Spleen (tissue), 11 donors: ENCODE measurements around the gene BRINP3. TPM values are rescaled to one million over a fixed set of nuclear protein-coding genes. Genes with fewer than 3 reads are reported as not detected.

Experiments
- DNase-seq: peaks from one replicate; pipeline ENCODE4 v3.0.0-alpha.2; 2020
- H3K27ac ChIP-seq, 8 donors: fragments of 200-600 bp; sonication (generic) in 7 of 8; 1 replicate in 4 of 8; 2 replicates in 4 of 8; pipeline versions ENCODE4 v1.5.0 to v1.8.0; 2016 to 2021; ENCODE audit warnings: inconsistent platforms in 4 of 8, mild to moderate bottlenecking in 4 of 8, moderate library complexity in 1 of 8
- H3K27me3 ChIP-seq, 7 donors: fragments of 200-600 bp; sonication (generic) in 6 of 7; replicated peaks in 1 of 7; 1 replicate in 4 of 7; 2 replicates in 3 of 7; pipeline versions ENCODE4 v1.5.0 to v1.8.0; 2016 to 2021; ENCODE audit warnings: inconsistent platforms in 3 of 7, mild to moderate bottlenecking in 1 of 7
- H3K36me3 ChIP-seq, 6 donors: fragments of 200-600 bp; sonication (generic) in 5 of 6; 1 replicate in 4 of 6; 2 replicates in 2 of 6; pipeline versions ENCODE4 v1.5.0 to v1.8.0; 2016 to 2021; ENCODE audit warnings: inconsistent platforms in 2 of 6
- H3K4me1 ChIP-seq, 6 donors: fragments of 200-600 bp; sonication (generic) in 5 of 6; 1 replicate in 3 of 6; 2 replicates in 3 of 6; pipeline versions ENCODE4 v1.5.0 to v1.8.0; 2016 to 2021; ENCODE audit warnings: inconsistent platforms in 3 of 6
- H3K4me3 ChIP-seq, 8 donors: fragments of 200-600 bp; sonication (generic) in 7 of 8; 1 replicate in 4 of 8; 2 replicates in 4 of 8; pipeline versions ENCODE4 v1.5.0 to v1.8.0; 2016 to 2021; ENCODE audit warnings: inconsistent platforms in 4 of 8, mild to moderate bottlenecking in 4 of 8, moderate library complexity in 2 of 8
- H3K9me3 ChIP-seq, 8 donors: fragments of 200-600 bp; sonication (generic) in 7 of 8; 1 replicate in 4 of 8; 2 replicates in 4 of 8; pipeline versions ENCODE4 v1.5.0 to v1.8.0; 2016 to 2021; ENCODE audit warnings: inconsistent platforms in 4 of 8
- POLR2A ChIP-seq, 3 donors: fragments of 450-650 bp; IDR thresholded peaks; one replicate each; pipeline ENCODE4 v1.5.1; 2017; ENCODE audit warnings: antibody characterized with exemption in 3 of 3, mild to moderate bottlenecking in 1 of 3
- POLR2AphosphoS5 ChIP-seq, 3 donors: sonication (generic); formaldehyde crosslinking; IDR thresholded peaks; one replicate each; pipeline ENCODE4 v1.5.1; 2017; ENCODE audit warnings: antibody characterized with exemption in 3 of 3
- WGBS, 5 donors: extraction: QIAGEN DNeasy Blood & Tissue Kit in 3 of 5; methylation state at CpG; one replicate each; pipeline versions ENCODE4 v1.1.5 to v1.1.7; 2013 to 2018; 5-methylcytosine and 5-hydroxymethylcytosine counted together
- intact Hi-C: fragments of 100-400 bp; cut with DNase I; formaldehyde crosslinking; loops from one replicate; pipeline ENCODE4 v1.15.0; 2023; ENCODE audit warnings: low total_unique reads
- polyA plus RNA-seq, 3 donors: library from polyadenylated mRNA; stranded (reverse); fragments of 200-250 nt; gene quantifications; one replicate each; pipeline ENCODE4 v1.2.1, GENCODE V29; 2013
- total RNA-seq, 7 donors: library from RNA; depleted of rRNA in 3 of 7; stranded (reverse); fragments of >200 nt in 3 of 7; fragmentation: NEBNext Ultra II Directional in 4 of 7; extraction: Animal tissue kit (Norgen Biotek cat#: 25700) in 4 of 7; gene quantifications; one replicate each; pipeline versions ENCODE4 v1.1.0 to v1.2.1, GENCODE V29; 2016 to 2021
- TF ChIP-seq, protein P1 (sequence below), 11 experiments: fragments of 200-600 bp in 7 of 11; fragments of 450-650 bp in 4 of 11; sonication (generic) in 4 of 11; IDR thresholded peaks in 8 of 11; conservative IDR thresholded peaks in 3 of 11; 1 replicate in 7 of 11; 2 replicates in 4 of 11; pipeline versions ENCODE4 v1.4.0 to v1.8.0; 2016 to 2021; ENCODE audit warnings: antibody characterized with exemption in 11 of 11, inconsistent platforms in 4 of 11, mild to moderate bottlenecking in 1 of 11
- donor health status: healthy with polysubstance abuse.
- donor health status: DM: no; HTN: no; CAD: no; lungs with moderate emphysema.
- donor health status: DM: no; HTN: no; CAD: no.
- donor health status: Bipolar disorder and iron deficiency.
- donor health status: healthy.
- donor health status: DM: no; HTN: no; CAD: no.
- donor health status: DM: yes; HTN: yes; CAD: no.

The BRINP3 gene
- total and polyA plus RNA-seq, 10 donors = not detected

DNA sequence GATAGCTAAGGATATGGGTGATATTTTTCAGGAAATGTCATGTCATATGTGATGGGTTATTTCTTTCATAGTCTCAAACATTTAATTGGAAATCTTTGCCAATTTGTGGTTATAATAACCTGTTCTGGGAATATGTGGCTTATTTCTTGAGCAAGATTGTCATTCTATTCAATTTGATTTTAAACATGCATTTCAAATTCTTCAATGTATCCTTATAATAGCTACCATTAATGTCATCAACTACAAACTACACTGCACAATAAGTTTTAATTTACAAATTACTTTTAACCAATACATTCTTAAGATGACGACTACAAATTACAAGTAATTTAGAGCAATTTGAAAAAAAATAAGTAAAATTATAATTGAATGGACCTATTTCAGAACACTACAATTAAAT is 164.9 kb downstream of the BRINP3 start:
- no peak for DNase-seq
- intact Hi-C loops = no loop called here
- no peaks in the 10 kb centered on the region for H3K27me3 ChIP-seq
- H3K27ac ChIP-seq = no peak overlapping the region
- no peaks in the 10 kb centered on the region for H3K4me1 ChIP-seq
- no peak overlapping the region for H3K4me3 ChIP-seq
- no peaks in the 10 kb centered on the region for H3K36me3 ChIP-seq
- 69 to 88% (median 75%) methylated on average over 1 of the region's 1 CpG for WGBS, 5 donors
- TF ChIP-seq POLR2AphosphoS5 (IDR thresholded peaks at IDR 0.05) = no peak
- TF ChIP-seq POLR2A (IDR thresholded peaks at IDR 0.05) = no peak
- TF ChIP-seq, protein P1, sequence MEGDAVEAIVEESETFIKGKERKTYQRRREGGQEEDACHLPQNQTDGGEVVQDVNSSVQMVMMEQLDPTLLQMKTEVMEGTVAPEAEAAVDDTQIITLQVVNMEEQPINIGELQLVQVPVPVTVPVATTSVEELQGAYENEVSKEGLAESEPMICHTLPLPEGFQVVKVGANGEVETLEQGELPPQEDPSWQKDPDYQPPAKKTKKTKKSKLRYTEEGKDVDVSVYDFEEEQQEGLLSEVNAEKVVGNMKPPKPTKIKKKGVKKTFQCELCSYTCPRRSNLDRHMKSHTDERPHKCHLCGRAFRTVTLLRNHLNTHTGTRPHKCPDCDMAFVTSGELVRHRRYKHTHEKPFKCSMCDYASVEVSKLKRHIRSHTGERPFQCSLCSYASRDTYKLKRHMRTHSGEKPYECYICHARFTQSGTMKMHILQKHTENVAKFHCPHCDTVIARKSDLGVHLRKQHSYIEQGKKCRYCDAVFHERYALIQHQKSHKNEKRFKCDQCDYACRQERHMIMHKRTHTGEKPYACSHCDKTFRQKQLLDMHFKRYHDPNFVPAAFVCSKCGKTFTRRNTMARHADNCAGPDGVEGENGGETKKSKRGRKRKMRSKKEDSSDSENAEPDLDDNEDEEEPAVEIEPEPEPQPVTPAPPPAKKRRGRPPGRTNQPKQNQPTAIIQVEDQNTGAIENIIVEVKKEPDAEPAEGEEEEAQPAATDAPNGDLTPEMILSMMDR (IDR thresholded peaks at IDR 0.05 in 8 of 11, conservative IDR thresholded peaks at IDR 0.05 in 3 of 11) = no peak
- H3K9me3 ChIP-seq = peaks cover 0 to 3% (median 0%) of the 10 kb centered on the region in 8 donors

- Histone ChIP-seq H3K4me3 (no peak overlapping the region), H3K27ac (no peak overlapping the region), H3K4me1 (no peaks in the 10 kb centered on the region), H3K27me3 (no peaks in the 10 kb centered on the region), H3K36me3 (no peaks in the 10 kb centered on the region), H3K9me3 (no peaks in the 10 kb centered on the region)
- intact Hi-C loops = no loop called here
- DNase-seq = no peak
- TF ChIP-seq POLR2A (IDR thresholded peaks at IDR 0.05) (no peak), POLR2AphosphoS5 (IDR thresholded peaks at IDR 0.05) (no peak)
- TF ChIP-seq, protein P1 (IDR thresholded peaks at IDR 0.05 in 8 of 11, conservative IDR thresholded peaks at IDR 0.05 in 3 of 11) = no peak
Measured at GRCh38 chr1:190303501-190303900, 174.2 kb downstream of the BRINP3 start.

DNA sequence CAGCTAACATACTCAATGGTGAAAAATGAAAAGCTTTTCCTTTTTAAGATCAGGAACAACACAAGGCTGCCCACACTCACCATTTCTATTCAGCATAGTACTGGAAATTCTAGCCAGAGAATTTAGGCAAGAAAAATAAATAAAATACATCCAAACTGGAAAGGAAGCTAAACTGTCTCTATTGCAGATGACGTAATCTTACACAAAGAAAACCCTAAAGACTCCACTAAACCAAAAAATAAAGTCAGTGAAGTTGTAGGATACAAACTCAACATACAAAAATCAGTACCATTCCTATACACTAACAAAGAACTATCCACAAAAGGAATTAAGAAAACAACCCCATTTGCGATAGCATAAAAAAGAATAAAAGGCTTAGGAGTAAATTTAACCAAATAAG is 181.2 kb downstream of the BRINP3 start:
- intact Hi-C loops = no loop called here
- WGBS, 5 donors = 27 to 89% (median 57%) methylated on average over 2 of the region's 2 CpGs

GRCh38 chr1:190289897-190290296 is 187.8 kb downstream of the BRINP3 start:
- intact Hi-C loops = no loop called here
- H3K27me3 ChIP-seq = no peaks in the 10 kb centered on the region

More for the DNA sequence above, 181.2 kb downstream of the BRINP3 start:
- Histone ChIP-seq H3K4me3 (no peak overlapping the region), H3K27ac (no peak overlapping the region), H3K4me1 (no peaks in the 10 kb centered on the region), H3K27me3 (no peaks in the 10 kb centered on the region), H3K36me3 (no peaks in the 10 kb centered on the region), H3K9me3 (peaks cover 0 to 11% (median 2%) of the 10 kb centered on the region in 8 donors)
- TF ChIP-seq, protein P1 (IDR thresholded peaks at IDR 0.05 in 8 of 11, conservative IDR thresholded peaks at IDR 0.05 in 3 of 11) = no peak
- TF ChIP-seq POLR2AphosphoS5 (IDR thresholded peaks at IDR 0.05) = no peak
- TF ChIP-seq POLR2A (IDR thresholded peaks at IDR 0.05) = no peak
- DNase-seq = no peak

More at GRCh38 chr1:190289897-190290296, 187.8 kb downstream of the BRINP3 start:
- TF ChIP-seq, protein P1 (IDR thresholded peaks at IDR 0.05 in 8 of 11, conservative IDR thresholded peaks at IDR 0.05 in 3 of 11) = no peak
- TF ChIP-seq POLR2AphosphoS5 (IDR thresholded peaks at IDR 0.05) (no peak), POLR2A (IDR thresholded peaks at IDR 0.05) (no peak)
- Histone ChIP-seq H3K4me1 (no peaks in the 10 kb centered on the region), H3K27ac (no peak overlapping the region), H3K4me3 (no peak overlapping the region), H3K9me3 (peaks cover 0 to 4% (median 0%) of the 10 kb centered on the region in 8 donors), H3K36me3 (no peaks in the 10 kb centered on the region)
- 78 to 87% (median 82%) methylated on average over 2 of the region's 2 CpGs for WGBS, 5 donors
- DNase-seq = no peak
